Uterus (tissue), 4 donors: Measurements from ENCODE around the gene ADARB1. TPM values are rescaled to one million over a fixed set of nuclear protein-coding genes. Genes with fewer than 3 reads are reported as not detected.

Experiments
- DNase-seq, 2 donors: peaks; one replicate each; pipeline ENCODE4 v3.0.0-alpha.2; 2019 to 2020
- H3K27ac ChIP-seq, 2 donors: fragments of 200-600 bp; sonication (generic); 1 replicate in 1 of 2; 2 replicates in 1 of 2; pipeline ENCODE4 v1.5.1; 2016 to 2018
- H3K27me3 ChIP-seq, 2 donors: fragments of 200-600 bp; sonication (generic); one replicate each; pipeline ENCODE4 v1.5.1; 2018 to 2019; ENCODE audit warnings: control low read depth in 1 of 2
- H3K36me3 ChIP-seq, 2 donors: fragments of 200-600 bp; sonication (generic); one replicate each; pipeline ENCODE4 v1.5.1; 2019; ENCODE audit warnings: control low read depth in 1 of 2
- H3K4me1 ChIP-seq, 2 donors: fragments of 200-600 bp; sonication (generic); one replicate each; pipeline ENCODE4 v1.5.1; 2018 to 2019; ENCODE audit warnings: control low read depth in 1 of 2
- H3K4me3 ChIP-seq, 2 donors: fragments of 200-600 bp; sonication (generic); 1 replicate in 1 of 2; 2 replicates in 1 of 2; pipeline ENCODE4 v1.5.1; 2018 to 2019; ENCODE audit warnings: mild to moderate bottlenecking in 1 of 2
- H3K9me3 ChIP-seq, 2 donors: fragments of 200-600 bp; sonication (generic); one replicate each; pipeline ENCODE4 v1.5.1; 2019; ENCODE audit warnings: control low read depth in 1 of 2
- CTCF ChIP-seq, 4 experiments: fragments of 200-600 bp in 2 of 4; fragments of 450-650 bp in 2 of 4; sonication (generic) in 2 of 4; IDR thresholded peaks; one replicate each; pipeline ENCODE4 v1.5.1; 2016 to 2019; ENCODE audit warnings: antibody characterized with exemption in 4 of 4, mild to moderate bottlenecking in 2 of 4, moderate library complexity in 1 of 4
- POLR2A ChIP-seq, 2 donors: fragments of 450-650 bp; IDR thresholded peaks; one replicate each; pipeline ENCODE4 v1.6.1; 2016; ENCODE audit warnings: antibody characterized with exemption in 2 of 2, mild to moderate bottlenecking in 1 of 2, moderate library complexity in 1 of 2
- intact Hi-C: fragments of 100-400 bp; cut with DNase I; formaldehyde crosslinking; loops from one replicate; pipeline ENCODE4 v1.15.1; 2023; ENCODE audit warnings: low total_unique reads
- total RNA-seq, 4 donors: library from RNA; depleted of rRNA in 3 of 4; stranded (reverse); fragments of >200 nt in 3 of 4; gene quantifications; one replicate each; pipeline versions ENCODE4 v1.1.0 to v1.2.4, GENCODE V29; 2014 to 2023
- donor health status: DM: yes; HTN: yes; CAD: no.

ADARB1 gene
- total RNA-seq, 4 donors from 2014 or later: 21.8 to 69.6 (median 43.3) TPM

GRCh38 chr21:45211661-45212060 lies 137.3 kb downstream of the ADARB1 start:
- Histone ChIP-seq H3K27ac (peak overlapping the region in 1 of 2 donors; percentile 44), H3K36me3 (no peaks in the 10 kb centered on the region), H3K4me3 (no peak overlapping the region), H3K27me3 (no peaks in the 10 kb centered on the region), H3K9me3 (no peaks in the 10 kb centered on the region), H3K4me1 (peaks cover 0 to 3% of the 10 kb centered on the region in 2 donors)
- TF ChIP-seq CTCF (IDR thresholded peaks at IDR 0.05) (no peak), POLR2A (IDR thresholded peaks at IDR 0.05) (no peak)
- DNase-seq: peak in 1 of 2 donors; percentile 55
- intact Hi-C loops: no loop called here

GRCh38 chr21:45213392-45213791 lies 139.0 kb downstream of the ADARB1 start:
- Histone ChIP-seq H3K36me3 (no peaks in the 10 kb centered on the region), H3K4me3 (no peak overlapping the region), H3K9me3 (no peaks in the 10 kb centered on the region), H3K27ac (no peak overlapping the region), H3K4me1 (peaks cover 0 to 3% of the 10 kb centered on the region in 2 donors), H3K27me3 (no peaks in the 10 kb centered on the region)
- no peak for TF ChIP-seq CTCF (IDR thresholded peaks at IDR 0.05)
- no peak for TF ChIP-seq POLR2A (IDR thresholded peaks at IDR 0.05)
- no peak for DNase-seq
- intact Hi-C loops: no loop called here

- no peaks in the 10 kb centered on the region for H3K9me3 ChIP-seq
- no peak overlapping the region for H3K27ac ChIP-seq
- intact Hi-C loops: no loop called here
- H3K36me3 ChIP-seq: no peaks in the 10 kb centered on the region
- no peaks in the 10 kb centered on the region for H3K27me3 ChIP-seq
- no peaks in the 10 kb centered on the region for H3K4me1 ChIP-seq
- TF ChIP-seq CTCF (IDR thresholded peaks at IDR 0.05) (no peak), POLR2A (IDR thresholded peaks at IDR 0.05) (no peak)
- no peak for DNase-seq
- H3K4me3 ChIP-seq: no peak overlapping the region
Measured at GRCh38 chr21:45215213-45215612, 140.8 kb downstream of the ADARB1 start.

GRCh38 chr21:45217010-45217409 lies 142.6 kb downstream of the ADARB1 start:
- no peak for TF ChIP-seq CTCF (IDR thresholded peaks at IDR 0.05)
- no peak for TF ChIP-seq POLR2A (IDR thresholded peaks at IDR 0.05)
- no peak for DNase-seq
- Histone ChIP-seq H3K4me1 (no peaks in the 10 kb centered on the region), H3K36me3 (no peaks in the 10 kb centered on the region), H3K27me3 (no peaks in the 10 kb centered on the region), H3K9me3 (no peaks in the 10 kb centered on the region), H3K27ac (no peak overlapping the region), H3K4me3 (no peak overlapping the region)
- intact Hi-C loops: no loop called here

GRCh38 chr21:45219517-45219916 lies 145.1 kb downstream of the ADARB1 start:
- H3K27ac ChIP-seq: peak overlapping the region in 1 of 2 donors; percentile 18
- H3K27me3 ChIP-seq: no peaks in the 10 kb centered on the region
- no peak for DNase-seq
- no peak for TF ChIP-seq POLR2A (IDR thresholded peaks at IDR 0.05)
- no peak for TF ChIP-seq CTCF (IDR thresholded peaks at IDR 0.05)
- H3K4me1 ChIP-seq: no peaks in the 10 kb centered on the region
- H3K4me3 ChIP-seq: no peak overlapping the region
- intact Hi-C loops: no loop called here
- H3K9me3 ChIP-seq: no peaks in the 10 kb centered on the region
- no peaks in the 10 kb centered on the region for H3K36me3 ChIP-seq
